GM18858 (cell line): Measurements from ENCODE around the gene RGS12.
"Not testable (repeated sequence)": the region's sequence is repeated elsewhere in the genome, so short reads cannot be mapped to it uniquely, and the experiment has no call there.

Experiments
- ATAC-seq: cut with Tn5 transposase; IDR thresholded peaks from one replicate; pipeline ENCODE4 v1.9.1; 2021; ENCODE audit not compliant: unreplicated experiment

The RGS12 gene

DNA sequence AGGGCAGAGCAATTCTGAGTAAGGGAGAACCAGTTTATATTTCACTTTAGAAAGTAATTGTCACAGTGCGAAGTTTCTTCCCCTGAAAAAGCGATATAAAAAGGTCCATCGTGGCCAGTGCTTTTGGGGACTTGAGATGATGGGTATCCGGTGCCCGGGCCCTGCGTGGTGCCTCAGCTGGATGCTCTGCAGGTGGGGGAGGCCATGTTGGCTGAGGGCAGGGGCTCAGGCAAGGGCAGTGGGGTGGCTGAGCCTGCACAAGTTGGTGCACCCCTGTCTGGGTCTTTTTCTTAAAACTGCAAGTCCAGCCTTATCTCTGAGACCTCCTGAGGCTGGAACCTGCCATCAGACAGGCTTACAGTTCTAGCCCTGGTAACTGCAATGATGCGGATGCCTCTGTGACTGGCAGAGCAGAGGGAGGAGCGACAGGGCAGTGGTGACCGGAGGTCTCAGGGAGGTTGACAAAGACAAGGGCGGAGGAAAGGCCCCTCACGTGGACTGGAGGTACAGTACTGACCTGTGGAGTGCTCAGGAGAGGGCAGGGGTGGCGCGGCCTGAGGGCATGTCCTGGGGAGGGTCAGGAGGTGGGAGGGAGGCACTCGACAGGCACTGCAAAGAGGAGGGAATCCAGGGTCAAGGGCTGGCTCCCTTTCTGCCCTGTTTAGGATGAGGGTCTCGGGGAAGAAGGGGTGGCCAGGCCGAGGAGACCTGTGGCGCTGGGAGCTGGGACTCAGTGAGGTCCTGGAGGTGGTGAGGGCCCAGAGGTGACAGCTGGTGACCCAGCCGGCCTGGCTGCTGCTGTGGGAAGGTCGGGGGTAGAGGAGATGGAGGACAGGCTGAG, 1.8 kb downstream of the RGS12 start:
- ATAC-seq: no peak

DNA sequence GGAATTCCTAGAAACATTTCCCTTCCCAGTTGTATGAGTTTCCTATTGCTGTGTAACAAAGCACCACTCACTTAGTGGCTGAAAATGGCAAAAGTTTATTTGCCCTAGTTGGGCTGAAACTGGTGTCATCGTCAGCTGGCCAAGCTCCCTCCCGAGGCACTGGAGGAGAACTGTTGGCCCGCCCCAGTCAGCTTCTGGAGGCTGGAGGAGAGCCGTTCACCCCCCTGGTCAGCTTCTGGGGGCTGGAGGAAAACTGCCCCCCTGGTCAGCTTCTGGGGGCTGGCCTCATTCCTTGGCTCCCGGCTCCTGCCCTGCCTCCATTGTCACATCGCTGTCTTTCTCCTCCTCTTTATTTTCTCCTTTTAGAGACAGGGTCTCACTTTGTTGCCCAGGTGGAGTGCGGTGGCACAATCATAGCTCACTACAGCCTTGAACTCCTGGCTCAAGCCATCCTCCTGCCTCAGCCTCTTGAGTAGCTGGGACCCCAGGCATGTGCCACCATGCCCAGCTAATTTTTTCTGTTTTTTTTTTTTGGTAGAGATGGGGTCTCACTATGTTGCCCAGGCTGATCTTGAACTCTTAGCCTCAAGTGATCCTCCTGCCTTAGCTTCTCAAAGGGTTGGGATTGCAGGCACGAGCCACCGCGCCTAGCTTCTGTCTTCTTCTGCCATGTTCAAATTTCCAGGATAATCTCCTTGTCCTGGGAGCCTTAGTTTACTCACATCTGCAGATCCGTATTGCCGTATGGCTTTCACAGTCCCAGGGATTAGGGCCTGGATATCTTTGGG, 3.2 kb downstream of the RGS12 start:
- ATAC-seq: no peak

DNA sequence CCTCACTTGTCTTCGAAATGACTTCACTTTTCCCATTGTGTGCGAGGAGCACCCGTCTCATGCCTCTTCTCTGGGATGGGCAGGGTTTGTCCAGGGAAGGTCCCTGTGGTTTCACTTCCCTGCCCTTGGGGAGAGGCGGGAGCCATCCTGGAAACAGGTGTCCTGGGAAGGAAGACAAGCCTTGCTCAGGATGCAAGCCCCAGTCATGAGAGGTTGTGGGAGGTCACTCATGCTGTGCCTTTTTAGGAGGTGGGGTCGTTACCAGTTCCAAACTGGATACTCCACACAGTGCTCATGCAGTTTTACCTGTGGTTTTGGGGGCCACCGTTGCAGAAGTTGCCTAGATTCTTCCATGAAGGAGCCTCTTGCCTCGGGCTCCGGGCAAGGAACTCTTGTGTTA, 3.8 kb downstream of the RGS12 start:
- ATAC-seq: no peak

DNA sequence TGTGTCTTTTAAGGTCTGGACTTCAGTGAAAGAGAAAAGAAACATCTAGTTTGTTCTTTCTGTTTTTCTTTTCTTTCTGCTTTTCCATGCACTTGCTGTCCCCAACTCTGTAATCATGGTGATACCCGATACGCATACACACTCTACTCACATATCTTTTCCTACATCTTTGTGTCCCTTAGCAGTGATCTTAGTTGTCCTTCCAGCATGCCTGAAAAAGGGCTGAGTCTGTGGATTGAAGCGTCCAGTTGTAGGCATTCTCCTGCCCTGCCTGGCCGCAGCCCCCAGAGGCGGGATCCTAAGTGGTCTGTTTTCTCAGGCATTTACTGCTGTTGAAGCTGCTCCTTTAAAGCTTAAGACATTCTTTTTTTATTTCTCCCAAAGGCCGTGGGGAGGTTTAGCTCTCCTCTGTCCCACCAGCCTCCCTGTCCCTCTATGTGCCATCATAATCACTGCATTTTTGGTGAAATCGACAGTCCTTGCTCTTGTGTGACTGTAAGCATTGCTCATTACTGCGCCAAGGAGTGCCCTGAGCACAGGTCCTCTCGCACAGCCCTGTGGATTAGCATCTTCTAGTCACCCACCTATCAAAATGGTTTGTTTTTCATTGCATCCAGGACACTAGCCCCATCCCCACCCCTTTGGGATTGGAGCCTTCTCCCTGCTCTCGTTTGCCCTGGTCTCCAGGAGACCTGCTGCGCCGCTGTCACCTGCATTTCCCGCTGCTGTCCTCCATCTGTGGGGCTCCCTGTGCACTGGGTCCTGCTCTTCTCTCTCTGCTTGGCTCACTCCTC, 4.4 kb downstream of the RGS12 start:
- no peak for ATAC-seq

DNA sequence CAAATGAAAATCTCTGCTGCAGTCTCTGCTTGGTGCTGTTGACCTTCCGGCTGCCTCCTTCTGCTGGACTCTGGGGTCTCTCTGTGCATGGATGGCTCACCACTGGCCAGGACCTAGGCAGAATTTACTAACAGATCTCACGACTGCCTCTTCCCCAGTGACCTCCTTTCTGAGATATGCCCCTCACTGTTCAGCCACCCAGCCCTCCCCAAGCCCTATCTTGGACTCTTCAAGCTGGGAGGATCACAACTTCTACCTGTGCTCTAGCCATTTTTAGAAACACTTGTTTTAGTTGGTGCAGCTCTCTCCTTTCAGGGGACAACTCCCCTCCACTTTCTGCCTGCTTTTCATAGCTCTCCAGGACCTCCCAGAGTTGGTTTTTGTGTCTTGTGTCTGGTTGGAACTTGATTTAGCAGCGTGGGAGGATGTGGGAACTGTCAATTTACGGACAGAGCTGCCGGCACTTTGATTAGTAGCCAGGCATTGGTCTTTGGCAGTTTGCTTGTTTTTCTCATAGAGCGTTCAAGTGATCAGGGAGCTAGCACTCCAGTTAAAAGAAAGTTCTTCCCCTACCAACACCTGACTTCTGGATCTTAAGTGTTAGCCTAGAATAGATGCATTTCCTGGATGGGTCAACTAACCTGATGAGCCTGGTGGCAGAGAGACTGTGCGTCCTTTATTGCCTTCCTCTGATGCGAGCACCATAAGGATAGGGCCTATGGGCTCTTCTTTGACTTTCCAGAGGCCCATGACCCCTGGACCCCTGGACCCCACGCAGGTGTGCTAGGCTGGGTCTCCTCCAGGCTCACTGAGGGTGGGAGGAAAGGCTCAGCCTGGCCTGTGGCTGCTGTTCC, 6.5 kb downstream of the RGS12 start:
- no peak for ATAC-seq

DNA sequence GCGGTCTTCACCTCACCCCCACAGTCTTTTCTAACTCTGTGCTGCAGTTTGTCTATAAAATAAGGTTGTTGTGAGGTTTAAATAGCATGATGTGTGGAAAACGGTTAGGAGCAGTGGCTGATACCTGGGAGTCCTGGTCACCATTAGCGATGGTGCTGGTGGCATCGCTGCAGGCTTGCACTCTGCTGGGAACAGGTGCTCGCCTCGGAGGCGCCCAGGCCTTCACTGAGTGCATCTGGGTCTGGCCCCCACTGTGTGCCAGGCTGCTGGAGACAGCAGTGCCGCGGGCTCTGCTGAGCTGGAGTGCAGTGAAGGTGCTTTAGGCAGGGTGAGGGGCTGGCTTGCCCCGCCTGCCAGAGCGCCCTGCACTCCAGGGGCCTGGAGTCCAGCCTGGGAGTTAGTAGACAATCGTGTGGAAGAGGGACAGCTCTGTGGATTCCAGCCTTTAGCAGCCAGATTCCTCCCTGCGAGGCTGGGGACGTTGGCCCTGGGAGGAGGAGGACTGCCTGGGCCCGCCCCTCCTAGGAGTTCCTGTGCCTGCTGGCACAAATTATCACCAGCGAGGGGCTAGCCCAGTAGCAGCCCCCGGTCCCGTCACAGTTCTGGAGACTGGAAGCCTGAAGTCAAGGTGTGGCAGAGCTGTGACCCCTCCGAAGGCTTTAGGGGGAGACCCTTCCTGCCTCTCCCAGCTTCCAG, 7.3 kb downstream of the RGS12 start:
- ATAC-seq: no peak

DNA sequence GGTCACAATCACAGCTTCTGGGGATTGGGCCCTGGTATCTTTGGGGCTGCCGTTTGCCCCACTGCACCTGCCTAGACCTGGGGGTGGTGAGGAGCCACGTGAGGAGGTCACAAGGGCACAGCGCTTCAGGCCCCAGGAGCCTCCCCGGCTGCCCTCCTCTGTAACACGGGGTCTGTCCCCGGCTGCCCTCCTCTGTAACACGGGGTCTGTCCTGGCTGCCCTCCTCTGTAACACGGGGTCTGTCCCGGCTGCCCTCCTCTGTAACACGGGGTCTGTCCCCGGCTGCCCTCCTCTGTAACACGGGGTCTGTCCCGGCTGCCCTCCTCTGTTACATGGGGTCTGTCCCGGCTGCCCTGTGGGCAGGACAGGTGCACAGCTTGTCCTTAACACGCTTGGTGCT, 8.1 kb downstream of the RGS12 start:
- not testable (repeated sequence) for ATAC-seq

DNA sequence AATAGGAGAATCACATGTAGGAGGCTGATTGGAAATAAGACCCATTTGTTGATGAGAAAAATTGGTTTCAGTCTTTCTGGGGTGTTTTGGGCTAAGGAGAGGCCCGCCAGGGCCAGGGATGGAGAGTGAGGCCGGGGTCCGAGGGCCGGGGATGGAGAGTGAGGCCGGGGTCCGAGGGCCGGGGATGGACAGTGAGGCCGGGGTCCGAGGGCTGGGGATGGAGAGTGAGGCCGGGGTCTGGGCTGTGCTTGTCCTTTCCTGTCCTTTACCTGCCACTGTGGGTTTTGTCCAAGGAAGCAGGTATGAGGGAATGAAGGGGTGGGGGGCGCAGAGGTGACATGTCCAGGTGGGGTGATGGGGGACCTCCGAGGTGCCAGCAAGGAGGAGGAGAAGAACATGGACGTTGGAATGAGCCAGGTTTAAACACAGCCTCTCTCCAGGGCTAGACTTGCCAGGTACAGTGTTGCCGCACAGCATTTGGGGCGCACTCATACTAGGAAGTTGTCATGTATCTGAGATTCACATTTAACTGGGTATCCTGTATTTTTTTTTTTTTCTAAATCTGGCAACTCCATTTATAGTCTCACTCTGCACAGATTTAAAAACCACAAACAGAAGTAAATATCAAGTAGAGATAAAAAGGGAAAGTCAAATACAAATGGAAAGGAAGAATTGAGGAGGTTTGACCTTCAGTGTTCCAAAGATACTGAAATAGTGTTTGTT, 8.8 kb downstream of the RGS12 start:
- ATAC-seq: no peak

DNA sequence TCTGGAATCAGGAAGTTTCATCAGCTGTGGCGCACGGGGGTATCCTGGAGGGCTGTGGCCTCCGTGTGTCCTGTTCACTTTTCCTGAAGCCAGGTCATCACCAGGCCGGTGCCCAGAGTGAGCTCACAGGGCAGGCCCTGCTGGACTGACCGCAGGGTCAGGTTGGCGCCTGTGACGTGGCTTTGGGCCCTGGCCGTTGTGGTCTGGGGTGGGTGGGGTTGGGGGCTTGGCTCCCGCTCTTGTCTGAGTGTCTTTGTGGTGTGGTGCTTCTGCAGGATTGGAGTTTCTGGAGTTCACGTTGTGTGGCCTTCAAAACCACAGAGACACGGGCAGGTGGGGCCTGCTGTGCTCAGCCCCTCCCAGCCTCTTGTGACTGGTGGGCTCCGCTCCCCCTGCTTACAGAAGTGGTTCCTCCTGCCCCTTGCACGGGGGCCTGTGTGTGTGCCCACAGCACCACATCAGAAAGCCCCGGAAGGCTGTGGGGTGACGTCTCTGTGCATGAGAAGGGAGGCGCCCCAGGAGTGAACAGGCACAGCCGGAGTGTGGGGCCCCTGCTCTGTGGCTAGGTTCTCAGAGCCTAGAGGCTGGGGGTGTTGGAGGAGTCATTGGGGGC, 9.5 kb downstream of the RGS12 start:
- no peak for ATAC-seq

DNA sequence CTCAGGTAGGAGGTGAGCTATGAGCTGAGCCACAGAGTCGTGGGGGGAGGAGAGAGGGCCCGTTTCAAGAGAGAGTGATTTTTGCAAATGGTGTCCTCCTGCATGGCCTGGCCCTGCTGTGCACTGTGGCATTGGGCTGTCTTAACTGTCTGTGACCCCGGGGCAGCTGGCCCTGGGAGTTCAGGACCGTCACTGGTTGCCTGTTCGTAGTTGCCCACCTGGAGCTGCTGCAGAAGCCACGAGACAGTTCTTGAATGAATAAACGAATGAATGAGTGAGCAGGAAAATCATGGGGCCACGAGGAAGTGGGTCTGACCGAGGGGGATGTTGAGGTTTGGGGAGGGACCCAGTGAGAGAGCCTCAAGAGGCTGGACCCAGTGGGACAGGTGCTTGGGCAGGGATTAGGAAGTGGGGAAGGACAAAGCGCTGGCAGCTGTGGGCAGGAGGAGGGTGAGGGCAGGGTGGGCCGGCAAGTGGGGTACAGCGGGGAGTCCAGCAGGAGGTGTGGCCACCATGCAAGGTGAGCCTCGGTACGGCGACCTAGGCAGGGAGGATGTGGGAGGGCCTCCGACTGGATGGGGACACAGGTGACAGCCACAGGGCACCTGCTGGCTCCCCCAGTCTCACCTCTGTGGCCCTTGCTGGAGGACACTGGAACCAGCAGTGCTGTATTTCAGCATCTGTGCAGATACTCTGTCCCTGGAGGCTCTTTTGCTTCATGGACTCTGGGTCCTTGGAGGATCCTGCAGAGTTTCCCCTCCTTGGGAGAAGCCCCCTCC, 10.2 kb downstream of the RGS12 start:
- no peak for ATAC-seq

DNA sequence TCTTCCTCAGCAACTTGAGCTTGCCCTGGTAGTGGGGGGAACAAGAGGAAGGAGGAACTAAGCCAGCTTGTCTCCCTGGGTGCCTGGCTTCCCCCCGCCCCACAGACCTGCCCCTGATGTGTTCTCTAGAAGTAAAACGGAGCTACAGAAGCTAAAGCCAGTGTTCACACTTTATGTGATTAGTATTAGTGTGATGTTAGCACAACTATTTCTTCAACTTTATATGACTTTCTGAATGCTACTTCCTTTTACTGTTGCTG, 10.7 kb downstream of the RGS12 start:
- ATAC-seq: no peak

DNA sequence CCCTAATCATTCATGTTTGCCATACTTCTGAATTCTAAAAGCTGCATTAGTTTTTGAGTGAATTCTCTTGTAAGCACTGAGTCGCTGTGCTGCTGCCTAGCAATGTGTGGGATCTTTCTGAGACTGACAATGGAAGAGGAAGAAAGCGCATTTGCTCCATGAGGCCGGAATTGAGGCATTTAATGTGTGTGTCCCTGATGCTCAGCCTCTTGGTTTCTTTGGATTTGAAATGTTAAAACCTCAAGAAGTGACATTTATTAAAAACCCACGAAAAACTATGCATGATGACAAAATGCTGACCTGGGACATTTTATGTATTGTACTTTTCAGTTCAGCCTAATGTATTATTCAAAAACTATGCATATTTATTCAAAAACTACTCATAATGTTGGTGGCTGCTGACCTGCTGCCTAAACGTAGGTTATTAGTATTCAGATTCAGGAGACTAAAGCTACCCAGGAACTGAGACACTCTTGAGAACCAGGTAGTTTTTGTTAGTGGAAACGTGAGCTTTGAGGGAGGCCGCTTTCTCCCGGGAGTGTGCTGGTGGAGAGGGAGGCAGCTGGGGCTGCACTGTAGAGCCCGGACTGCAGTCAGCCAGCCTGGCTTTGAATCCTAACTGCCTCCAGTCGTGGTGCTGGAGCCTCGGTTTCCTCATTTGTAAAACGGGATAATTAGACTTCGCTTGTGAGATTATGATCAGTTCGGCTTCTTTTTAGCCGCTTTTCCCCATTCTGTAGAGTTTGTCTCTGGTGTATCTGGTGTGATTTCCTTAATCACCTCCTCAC, 11.3 kb downstream of the RGS12 start:
- no peak for ATAC-seq

DNA sequence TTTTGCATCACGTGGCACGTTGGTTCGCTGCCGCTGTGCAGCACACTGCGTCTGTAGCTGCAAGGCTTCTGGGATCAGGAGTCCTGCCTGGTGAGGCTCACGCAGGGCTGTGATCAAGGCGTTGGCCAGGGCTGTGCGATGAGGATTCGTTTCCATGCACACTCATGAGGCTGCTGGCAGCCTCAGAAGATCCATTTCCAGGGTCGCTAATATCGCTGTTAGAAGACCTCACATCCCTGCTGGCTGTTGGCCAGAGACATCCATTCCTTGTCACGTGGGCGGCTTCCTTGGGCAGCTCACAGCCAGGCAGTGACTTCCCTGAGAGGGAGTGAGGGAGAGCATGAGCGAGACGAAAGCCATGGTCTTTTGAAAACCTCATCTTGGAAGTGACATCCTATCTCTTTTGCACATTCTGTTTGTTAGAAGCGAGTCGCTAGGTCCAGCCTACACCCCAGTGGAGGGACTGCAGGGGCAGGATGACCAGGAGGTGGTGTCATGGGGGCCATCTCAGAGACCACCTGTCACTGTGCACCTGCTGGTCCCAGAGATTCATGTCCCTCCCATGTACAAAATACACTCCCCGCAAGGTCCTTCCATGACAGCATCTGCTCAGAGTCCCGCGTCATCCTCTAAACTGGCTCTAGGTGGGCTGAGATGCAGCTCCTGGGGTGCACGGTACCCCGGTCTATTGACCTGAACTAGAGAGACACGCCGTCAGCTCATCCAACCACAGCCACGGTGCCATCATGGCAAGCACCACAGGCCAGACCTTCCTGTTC, 12.2 kb downstream of the RGS12 start:
- ATAC-seq: no peak

DNA sequence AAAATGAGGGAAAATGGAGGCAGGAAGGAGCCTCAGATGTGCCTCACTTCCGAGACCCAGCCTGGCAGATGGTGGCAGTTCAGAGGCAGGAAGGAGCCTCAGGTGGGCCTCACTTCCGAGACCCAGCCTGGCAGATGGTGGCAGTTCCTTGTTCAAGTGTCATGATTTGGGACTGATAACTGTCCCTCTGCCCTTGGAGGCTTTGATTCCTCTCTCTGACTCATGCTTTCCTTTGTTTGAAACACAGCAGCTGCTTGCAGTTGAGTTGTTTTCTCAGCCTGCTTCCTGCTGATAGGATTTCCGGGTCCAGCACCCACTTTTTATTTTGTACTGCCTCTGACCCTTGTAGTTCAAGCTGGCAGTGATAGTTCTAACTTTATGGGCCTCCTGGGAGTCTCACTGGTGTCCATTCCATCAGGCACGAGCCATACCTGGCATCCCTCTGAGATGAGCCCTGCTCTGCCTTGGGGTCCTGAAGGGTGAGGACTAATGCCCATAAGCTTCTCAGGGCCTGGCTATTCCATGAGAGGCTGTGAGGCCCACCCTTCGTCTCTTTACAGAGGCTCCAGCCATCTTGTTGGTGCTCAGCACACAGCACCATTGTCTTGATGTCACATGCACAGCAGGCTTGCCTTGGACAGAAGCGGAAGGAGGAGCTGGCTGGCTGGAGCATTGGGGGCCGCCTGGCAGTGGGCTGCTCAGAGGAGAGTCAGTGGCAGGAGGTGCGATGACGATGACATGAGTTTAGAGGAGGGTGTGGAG, 13.0 kb downstream of the RGS12 start:
- no peak for ATAC-seq

DNA sequence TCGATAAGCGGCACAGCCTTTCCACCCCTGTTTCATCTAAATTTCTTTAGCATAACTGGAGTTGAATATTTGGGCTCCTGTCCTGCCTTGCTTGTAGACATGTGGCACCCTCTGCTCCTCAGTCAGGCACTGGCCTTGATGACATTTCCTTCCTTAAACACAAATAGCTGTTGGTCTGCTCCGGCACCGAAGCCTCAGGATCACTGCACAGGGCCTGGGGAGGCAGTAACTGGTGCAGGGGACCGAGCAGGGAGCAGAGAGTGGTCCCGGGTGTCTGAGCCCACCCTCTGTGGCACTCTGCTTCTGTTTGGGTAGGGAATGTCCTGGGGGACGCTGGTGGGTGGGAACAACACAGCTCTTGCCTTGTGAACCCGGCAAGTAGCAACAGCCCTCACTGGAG, 13.6 kb downstream of the RGS12 start:
- ATAC-seq: no peak

DNA sequence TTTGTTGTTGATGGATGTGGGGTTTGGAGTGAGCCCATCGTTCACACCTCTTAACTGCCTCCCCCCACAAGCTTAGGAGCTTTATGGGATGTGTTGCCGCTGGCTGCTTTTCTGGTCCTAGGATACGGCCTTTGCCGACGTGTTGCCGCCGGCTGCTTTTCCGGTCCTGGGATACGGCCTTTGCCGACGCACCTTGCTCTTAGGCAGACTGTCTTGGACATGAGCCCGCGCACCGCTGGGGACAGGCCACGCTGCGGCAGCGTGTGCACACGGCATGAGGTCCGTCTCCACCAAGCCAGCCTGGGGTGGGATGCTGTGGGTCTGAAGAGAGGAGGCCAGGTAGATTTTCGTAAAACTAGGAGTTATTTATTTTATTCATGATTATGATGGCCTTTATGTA, 14.2 kb downstream of the RGS12 start:
- ATAC-seq: no peak
